SK-N-SH (cell line): ENCODE data around the gene LDLRAD1. TPM values are rescaled to one million over a fixed set of nuclear protein-coding genes. Genes with fewer than 3 reads are reported as not detected.
A peak's percentile ranks its signal among the peaks of the same experiment; 100 is the strongest.

Source experiments
- CTCF ChIA-PET: fragments of 300-600, 350-600 bp; formaldehyde crosslinking; extraction: SDS; loops from one replicate; lab custom pipeline; 2021; lab: Yijun Ruan, JAX
- POLR2A ChIA-PET: fragments of 350-600 bp; sonication (Branson Sonifier 250); formaldehyde crosslinking; extraction: SDS; loops from one replicate; lab custom pipeline; 2020; ENCODE audit warnings: antibody characterized with exemption, inconsistent platforms; lab: Yijun Ruan, JAX
- DNase-seq: peaks from one replicate; pipeline ENCODE4 v3.0.0; 2012
- H2AFZ ChIP-seq: fragments of 200-600 bp; sonication (generic); 2 replicates; pipeline ENCODE4 v1.8.1; 2016; ENCODE audit warnings: antibody characterized with exemption, mild to moderate bottlenecking, low read depth
- H3F3A ChIP-seq: fragments of 200-600 bp; sonication (generic); replicated peaks from 2 replicates; pipeline ENCODE3; 2016; ENCODE audit warnings: antibody characterized with exemption, mild to moderate bottlenecking; ENCODE audit not compliant: insufficient read depth
- H3K27ac ChIP-seq, 2 experiments: fragments of 200-500 bp in 1 of 2; fragments of 200-600 bp in 1 of 2; sonication (Bioruptor generic) in 1 of 2; sonication (generic), shearing (Covaris generic) in 1 of 2; 2 replicates each; pipeline versions ENCODE4 v1.5.1 to v1.6.1; 2014 to 2016; ENCODE audit warnings: low read depth in 2 of 2, inconsistent platforms in 1 of 2, low read length in 1 of 2, mild to moderate bottlenecking in 1 of 2, mixed read lengths in 1 of 2
- H3K27me3 ChIP-seq: fragments of 200-600 bp; sonication (generic), shearing (Covaris generic); 2 replicates; pipeline ENCODE4 v1.6.1; 2016; ENCODE audit warnings: mixed run types; ENCODE audit not compliant: insufficient read depth
- H3K36me3 ChIP-seq, 2 experiments: fragments of 200-500 bp in 1 of 2; fragments of 200-600 bp in 1 of 2; sonication (Bioruptor generic) in 1 of 2; sonication (generic) in 1 of 2; replicated peaks in 1 of 2; 2 replicates each; pipeline versions ENCODE3 to v1.5.1; 2014 to 2016; ENCODE audit warnings: low read length in 1 of 2, mild to moderate bottlenecking in 1 of 2; ENCODE audit not compliant: insufficient read depth in 2 of 2, control insufficient read depth in 1 of 2
- H3K4me1 ChIP-seq, 2 experiments: fragments of 200-500 bp in 1 of 2; fragments of 200-600 bp in 1 of 2; sonication (Bioruptor generic) in 1 of 2; sonication (generic), shearing (Covaris generic) in 1 of 2; 2 replicates each; pipeline versions ENCODE4 v1.5.1 to v1.6.1; 2014 to 2016; ENCODE audit warnings: low read depth in 1 of 2, low read length in 1 of 2, mixed run types in 1 of 2; ENCODE audit not compliant: insufficient read depth in 2 of 2, control insufficient read depth in 1 of 2
- H3K4me2 ChIP-seq: fragments of 200-600 bp; sonication (generic), shearing (Covaris generic); 2 replicates; pipeline ENCODE4 v1.6.1; 2017; ENCODE audit warnings: mixed run types
- H3K4me3 ChIP-seq, 2 experiments: fragments of 200-500 bp in 1 of 2; fragments of 200-600 bp in 1 of 2; sonication (Bioruptor generic) in 1 of 2; sonication (generic), shearing (Covaris generic) in 1 of 2; 2 replicates each; pipeline versions ENCODE4 v1.5.1 to v1.8.1; 2014 to 2016; ENCODE audit warnings: low read depth in 2 of 2, inconsistent platforms in 1 of 2, low read length in 1 of 2, mild to moderate bottlenecking in 1 of 2, mixed read lengths in 1 of 2, moderate library complexity in 1 of 2
- H3K79me2 ChIP-seq: fragments of 200-600 bp; sonication (generic); 2 replicates; pipeline ENCODE4 v1.8.1; 2017; ENCODE audit warnings: mild to moderate bottlenecking; ENCODE audit not compliant: insufficient read depth
- H3K9ac ChIP-seq: fragments of 200-600 bp; sonication (generic); 2 replicates; pipeline ENCODE4 v1.6.1; 2017; ENCODE audit warnings: mixed run types
- H3K9me2 ChIP-seq: fragments of 200-600 bp; sonication (generic); 2 replicates; pipeline ENCODE4 v1.6.1; 2017; ENCODE audit warnings: mixed run types
- H3K9me3 ChIP-seq: fragments of 200-600 bp; sonication (generic); 2 replicates; pipeline ENCODE4 v1.6.1; 2017; ENCODE audit warnings: mixed run types, mild to moderate bottlenecking, moderate library complexity
- H4K20me1 ChIP-seq: fragments of 200-600 bp; sonication (generic); 2 replicates; pipeline ENCODE4 v1.6.1; 2017; ENCODE audit warnings: mild to moderate bottlenecking, mixed run types; ENCODE audit not compliant: insufficient read depth
- CTCF ChIP-seq: fragments of 200-600 bp; sonication (generic); IDR thresholded peaks from 2 replicates; pipeline ENCODE4 v1.6.1; 2017; ENCODE audit warnings: antibody characterized with exemption, mild to moderate bottlenecking, moderate library complexity
- ELF1 ChIP-seq: IDR thresholded peaks from 2 replicates; pipeline ENCODE4 v1.4.0; 2012
- EP300 ChIP-seq, 2 experiments: IDR thresholded peaks; 2 replicates each; pipeline versions ENCODE4 v1.4.0 to v1.6.1; 2012; ENCODE audit warnings: borderline replicate concordance in 1 of 2, low read depth in 1 of 2, low read length in 1 of 2
- FOSL2 ChIP-seq: IDR thresholded peaks from 2 replicates; pipeline ENCODE4 v1.4.0; 2012; ENCODE audit warnings: low read depth, mild to moderate bottlenecking, moderate library complexity, borderline replicate concordance
- FOXM1 ChIP-seq: IDR thresholded peaks from 2 replicates; pipeline ENCODE4 v1.4.0; 2012; ENCODE audit warnings: low read depth, mild to moderate bottlenecking
- MXI1 ChIP-seq: IDR thresholded peaks from 2 replicates; pipeline ENCODE4 v1.6.1; 2012; ENCODE audit warnings: mild to moderate bottlenecking, low read depth, low read length, improper control_type of control experiment
- PBX3 ChIP-seq: IDR thresholded peaks from 2 replicates; pipeline ENCODE4; 2012
- POLR2AphosphoS5 ChIP-seq: IDR thresholded peaks from 2 replicates; pipeline ENCODE4 v1.6.1; 2012; ENCODE audit warnings: low read depth, low read length
- RCOR1 ChIP-seq: fragments of 150-350 bp; IDR thresholded peaks from 2 replicates; pipeline ENCODE4 v1.6.1; 2017; ENCODE audit warnings: antibody characterized with exemption, low read length
- RFX5 ChIP-seq: IDR thresholded peaks from 2 replicates; pipeline ENCODE4 v1.6.1; 2012; ENCODE audit warnings: mild to moderate bottlenecking, improper control_type of control experiment, low read length
- RXRA ChIP-seq: IDR thresholded peaks from 2 replicates; pipeline ENCODE4 v1.4.0; 2012; ENCODE audit warnings: low read depth, mild to moderate bottlenecking, borderline replicate concordance
- SMC3 ChIP-seq: IDR thresholded peaks from 2 replicates; pipeline ENCODE4 v1.6.1; 2012; ENCODE audit warnings: low read depth, low read length, improper control_type of control experiment
- TEAD4 ChIP-seq: IDR thresholded peaks from 2 replicates; pipeline ENCODE4 v1.4.0; 2012; ENCODE audit warnings: mild to moderate bottlenecking, borderline replicate concordance; ENCODE audit not compliant: insufficient read depth
- USF1 ChIP-seq: IDR thresholded peaks from 2 replicates; pipeline ENCODE4 v1.4.0; 2012; ENCODE audit warnings: low read depth, borderline replicate concordance
- WGBS: methylation state at CpG from one replicate; pipeline ENCODE4 v1.1.6; 2017; ENCODE audit warnings: low lambda C conversion rate; 5-methylcytosine and 5-hydroxymethylcytosine counted together
- polyA plus RNA-seq, 3 experiments: library from polyadenylated mRNA; depleted of rRNA; stranded (reverse); fragments of >200 nt; gene quantifications; 2 replicates each; pipeline ENCODE4 v1.2.3, GENCODE V29; 2012
- TF ChIP-seq, protein P1 (sequence below): IDR thresholded peaks from 2 replicates; pipeline ENCODE4 v1.4.0; 2012; ENCODE audit warnings: low read depth
- TF ChIP-seq, protein P2 (sequence below): IDR thresholded peaks from 2 replicates; pipeline ENCODE4 v1.6.1; 2012; ENCODE audit warnings: mild to moderate bottlenecking, low read depth, low read length, moderate library complexity

Gene LDLRAD1
- polyA plus RNA-seq, 1 of the 3 experiments (the other 2 are of a cell fraction), result not detected

DNA sequence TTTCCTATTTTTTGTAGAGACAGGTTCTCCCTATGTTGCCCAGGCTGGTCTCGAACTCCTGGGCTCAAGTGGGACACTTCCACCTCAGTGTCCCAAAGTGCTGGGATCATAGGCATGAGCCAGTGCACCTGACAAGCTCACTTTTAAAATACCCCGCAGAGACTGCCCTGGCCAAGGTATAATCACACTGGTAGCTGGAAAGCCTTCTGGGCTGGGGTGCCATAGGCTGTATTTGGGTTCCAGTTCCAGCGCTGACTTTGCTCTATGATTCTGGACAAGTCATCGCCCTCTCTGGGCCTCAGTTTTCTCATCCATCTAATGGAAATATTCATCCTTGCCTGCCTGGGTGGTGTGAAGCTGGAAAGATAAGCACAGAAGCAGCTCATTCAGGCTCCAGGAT lies 10.4 kb downstream of the LDLRAD1 start:
- no peaks in the 10 kb centered on the region for H3F3A ChIP-seq
- H3K4me3 ChIP-seq, result no peak overlapping the region
- no peak overlapping the region for H2AFZ ChIP-seq
- peaks cover 14% of the 10 kb centered on the region; the same call in 1 of the 2 replicates for H3K27me3 ChIP-seq
- no peaks in the 10 kb centered on the region for H3K9me3 ChIP-seq
- no peaks in the 10 kb centered on the region for H3K4me1 ChIP-seq
- no peaks in the 10 kb centered on the region for H3K36me3 ChIP-seq
- H3K27ac ChIP-seq, result no peak overlapping the region
- no peak overlapping the region for H3K4me2 ChIP-seq
- no peak overlapping the region for H3K9ac ChIP-seq
- CTCF ChIA-PET, result interaction anchor here (0.8 to 1.2 kb wide), 2 partner anchors 48 to 58 kb away, joined by 3 read pairs; no protein-coding TSS in a partner anchor
- DNase-seq, result no peak
- no peaks in the 10 kb centered on the region for H3K79me2 ChIP-seq
- POLR2A ChIA-PET, result no interaction called here
- no peaks in the 10 kb centered on the region for H3K9me2 ChIP-seq
- WGBS, result 66% methylated on average over 4 of the region's 4 CpGs
- TF ChIP-seq RXRA, result no peak
- TF ChIP-seq TEAD4, result no peak
- no peak for TF ChIP-seq CTCF
- TF ChIP-seq FOXM1, result no peak
- no peak for TF ChIP-seq RCOR1
- H4K20me1 ChIP-seq, result no peaks in the 10 kb centered on the region

GRCh38 chr1:54006508-54006907 lies 11.5 kb downstream of the LDLRAD1 start:
- WGBS, result 49% methylated on average over 4 of the region's 4 CpGs
- H3K9me3 ChIP-seq, result no peaks in the 10 kb centered on the region
- H3K27me3 ChIP-seq, result peaks cover 3% of the 10 kb centered on the region; the same call in 1 of the 2 replicates
- CTCF ChIA-PET, result no interaction called here
- no peaks in the 10 kb centered on the region for H3K36me3 ChIP-seq
- no peak overlapping the region for H2AFZ ChIP-seq
- H3K79me2 ChIP-seq, result no peaks in the 10 kb centered on the region
- no peaks in the 10 kb centered on the region for H3K9me2 ChIP-seq
- H3K4me1 ChIP-seq, result peaks cover 0 to 6% of the 10 kb centered on the region in 2 experiments; a peak in 1 of 4 replicates
- no peak overlapping the region for H3K4me3 ChIP-seq
- no peak for TF ChIP-seq PBX3
- TF ChIP-seq RFX5, result no peak
- TF ChIP-seq, protein P1, sequence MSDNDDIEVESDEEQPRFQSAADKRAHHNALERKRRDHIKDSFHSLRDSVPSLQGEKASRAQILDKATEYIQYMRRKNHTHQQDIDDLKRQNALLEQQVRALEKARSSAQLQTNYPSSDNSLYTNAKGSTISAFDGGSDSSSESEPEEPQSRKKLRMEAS, result no peak
- no peak for TF ChIP-seq EP300 (IDR thresholded peaks at IDR 0.05; ENCODE audit: borderline replicate concordance in 1 of 2, low read depth in 1 of 2, low read length in 1 of 2)
- TF ChIP-seq USF1, result no peak
- no peak for TF ChIP-seq ELF1
- TF ChIP-seq SMC3, result no peak
- no peak for TF ChIP-seq FOSL2
- TF ChIP-seq POLR2AphosphoS5, result no peak
- TF ChIP-seq, protein P2, sequence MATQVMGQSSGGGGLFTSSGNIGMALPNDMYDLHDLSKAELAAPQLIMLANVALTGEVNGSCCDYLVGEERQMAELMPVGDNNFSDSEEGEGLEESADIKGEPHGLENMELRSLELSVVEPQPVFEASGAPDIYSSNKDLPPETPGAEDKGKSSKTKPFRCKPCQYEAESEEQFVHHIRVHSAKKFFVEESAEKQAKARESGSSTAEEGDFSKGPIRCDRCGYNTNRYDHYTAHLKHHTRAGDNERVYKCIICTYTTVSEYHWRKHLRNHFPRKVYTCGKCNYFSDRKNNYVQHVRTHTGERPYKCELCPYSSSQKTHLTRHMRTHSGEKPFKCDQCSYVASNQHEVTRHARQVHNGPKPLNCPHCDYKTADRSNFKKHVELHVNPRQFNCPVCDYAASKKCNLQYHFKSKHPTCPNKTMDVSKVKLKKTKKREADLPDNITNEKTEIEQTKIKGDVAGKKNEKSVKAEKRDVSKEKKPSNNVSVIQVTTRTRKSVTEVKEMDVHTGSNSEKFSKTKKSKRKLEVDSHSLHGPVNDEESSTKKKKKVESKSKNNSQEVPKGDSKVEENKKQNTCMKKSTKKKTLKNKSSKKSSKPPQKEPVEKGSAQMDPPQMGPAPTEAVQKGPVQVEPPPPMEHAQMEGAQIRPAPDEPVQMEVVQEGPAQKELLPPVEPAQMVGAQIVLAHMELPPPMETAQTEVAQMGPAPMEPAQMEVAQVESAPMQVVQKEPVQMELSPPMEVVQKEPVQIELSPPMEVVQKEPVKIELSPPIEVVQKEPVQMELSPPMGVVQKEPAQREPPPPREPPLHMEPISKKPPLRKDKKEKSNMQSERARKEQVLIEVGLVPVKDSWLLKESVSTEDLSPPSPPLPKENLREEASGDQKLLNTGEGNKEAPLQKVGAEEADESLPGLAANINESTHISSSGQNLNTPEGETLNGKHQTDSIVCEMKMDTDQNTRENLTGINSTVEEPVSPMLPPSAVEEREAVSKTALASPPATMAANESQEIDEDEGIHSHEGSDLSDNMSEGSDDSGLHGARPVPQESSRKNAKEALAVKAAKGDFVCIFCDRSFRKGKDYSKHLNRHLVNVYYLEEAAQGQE, result no peak
- TF ChIP-seq MXI1, result no peak
- TF ChIP-seq, all 33 proteins: peak for 0
- POLR2A ChIA-PET, result no interaction called here
- no peaks in the 10 kb centered on the region for H3F3A ChIP-seq
- H3K4me2 ChIP-seq, result no peak overlapping the region
- no peak overlapping the region for H3K9ac ChIP-seq
- DNase-seq, result peak; percentile 11
- no peak overlapping the region for H3K27ac ChIP-seq
- H4K20me1 ChIP-seq, result no peaks in the 10 kb centered on the region
